Lung (tissue), 12 donors: ENCODE measurements around the gene KLHL9. TPM values are rescaled to one million over a fixed set of nuclear protein-coding genes. Genes with fewer than 3 reads are reported as not detected.

ENCODE experiments used
- ATAC-seq: fragments of 200-7000 bp; cut with Tn5 transposase; one replicate; pipeline ENCODE4 v1.9.1; 2020; ENCODE audit warnings: moderate number of reproducible peaks; ENCODE audit not compliant: insufficient read depth, low FRiP score
- DNase-seq, 3 donors: peaks; one replicate each; pipeline ENCODE4 v3.0.0-alpha.2; 2013 to 2017
- H3K27ac ChIP-seq, 2 donors: one replicate each; pipeline ENCODE4 v1.5.1; 2013; ENCODE audit warnings: mild to moderate bottlenecking in 2 of 2, moderate library complexity in 2 of 2, control low read depth in 1 of 2, inconsistent platforms in 1 of 2, low read depth in 1 of 2, low read length in 1 of 2
- H3K27me3 ChIP-seq, 3 donors: one replicate each; pipeline ENCODE4 v1.5.1; 2013; ENCODE audit warnings: low read length in 2 of 3; ENCODE audit not compliant: control insufficient read depth in 3 of 3, insufficient read depth in 3 of 3
- H3K36me3 ChIP-seq, 4 donors: one replicate each; pipeline ENCODE4 v1.5.1; 2013; ENCODE audit warnings: low read length in 4 of 4, mild to moderate bottlenecking in 1 of 4, moderate library complexity in 1 of 4; ENCODE audit not compliant: control insufficient read depth in 4 of 4, insufficient read depth in 4 of 4
- H3K4me1 ChIP-seq, 5 donors: one replicate each; pipeline ENCODE4 v1.5.1; 2013; ENCODE audit warnings: low read length in 5 of 5, mild to moderate bottlenecking in 2 of 5, moderate library complexity in 1 of 5; ENCODE audit not compliant: control insufficient read depth in 5 of 5, insufficient read depth in 5 of 5
- H3K4me3 ChIP-seq: one replicate; pipeline ENCODE4 v1.5.1; 2013; ENCODE audit warnings: mild to moderate bottlenecking, control low read depth, moderate library complexity
- H3K9ac ChIP-seq, 2 donors: one replicate each; pipeline ENCODE4 v1.5.1; 2013; ENCODE audit warnings: low read length in 2 of 2, control low read depth in 1 of 2; ENCODE audit not compliant: insufficient read depth in 1 of 2
- H3K9me3 ChIP-seq, 4 donors: one replicate each; pipeline ENCODE4 v1.5.1; 2013; ENCODE audit warnings: low read length in 3 of 4, mild to moderate bottlenecking in 1 of 4, moderate library complexity in 1 of 4; ENCODE audit not compliant: control insufficient read depth in 4 of 4, insufficient read depth in 3 of 4
- WGBS, 2 donors: extraction: QIAGEN DNeasy Blood & Tissue Kit; methylation state at CpG; one replicate each; pipeline ENCODE4 v1.1.7; 2013; 5-methylcytosine and 5-hydroxymethylcytosine counted together
- polyA plus RNA-seq, 2 donors: library from polyadenylated mRNA; stranded (reverse); fragments of 200-250 nt; gene quantifications; one replicate each; pipeline ENCODE4 v1.2.1, GENCODE V29; 2013
- total RNA-seq, 2 donors: library from RNA; depleted of rRNA in 1 of 2; stranded (reverse); fragments of >200 nt in 1 of 2; gene quantifications; one replicate each; pipeline ENCODE4 v1.2.1, GENCODE V29; 2014 to 2021
- TF ChIP-seq, protein P1 (sequence below): IDR thresholded peaks from 2 replicates; pipeline ENCODE4 v1.5.1; 2012; ENCODE audit warnings: mild to moderate bottlenecking; ENCODE audit errors: control extremely low read depth, extremely low read depth
- donor health status: control.
- donor health status: control.
- donor health status: Bipolar disorder and iron deficiency.
- donor health status: healthy.
- donor health status: DM: yes; HTN: yes; CAD: no.

KLHL9 gene
- total and polyA plus RNA-seq, 4 donors, result 6.5 to 39.0 (median 15.7) TPM

DNA sequence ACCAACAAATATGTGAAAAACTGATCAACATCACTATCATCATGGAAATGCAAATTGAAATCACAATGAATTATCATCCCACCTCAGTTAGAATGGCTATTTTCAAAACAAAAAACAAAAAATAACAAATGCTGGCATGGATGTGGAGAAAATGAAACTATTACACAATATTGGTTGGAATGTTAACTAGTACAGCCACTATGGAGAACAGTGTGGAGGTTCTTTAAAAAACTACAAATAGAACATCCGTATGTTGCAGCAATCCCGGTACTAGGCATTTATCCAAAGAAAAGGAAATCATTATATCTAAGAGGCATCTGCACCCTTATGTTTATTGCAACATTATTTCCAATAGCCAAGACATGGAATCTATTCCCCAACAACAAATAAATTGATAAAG lies 21.1 kb downstream of the KLHL9 start:
- TF ChIP-seq, protein P1, sequence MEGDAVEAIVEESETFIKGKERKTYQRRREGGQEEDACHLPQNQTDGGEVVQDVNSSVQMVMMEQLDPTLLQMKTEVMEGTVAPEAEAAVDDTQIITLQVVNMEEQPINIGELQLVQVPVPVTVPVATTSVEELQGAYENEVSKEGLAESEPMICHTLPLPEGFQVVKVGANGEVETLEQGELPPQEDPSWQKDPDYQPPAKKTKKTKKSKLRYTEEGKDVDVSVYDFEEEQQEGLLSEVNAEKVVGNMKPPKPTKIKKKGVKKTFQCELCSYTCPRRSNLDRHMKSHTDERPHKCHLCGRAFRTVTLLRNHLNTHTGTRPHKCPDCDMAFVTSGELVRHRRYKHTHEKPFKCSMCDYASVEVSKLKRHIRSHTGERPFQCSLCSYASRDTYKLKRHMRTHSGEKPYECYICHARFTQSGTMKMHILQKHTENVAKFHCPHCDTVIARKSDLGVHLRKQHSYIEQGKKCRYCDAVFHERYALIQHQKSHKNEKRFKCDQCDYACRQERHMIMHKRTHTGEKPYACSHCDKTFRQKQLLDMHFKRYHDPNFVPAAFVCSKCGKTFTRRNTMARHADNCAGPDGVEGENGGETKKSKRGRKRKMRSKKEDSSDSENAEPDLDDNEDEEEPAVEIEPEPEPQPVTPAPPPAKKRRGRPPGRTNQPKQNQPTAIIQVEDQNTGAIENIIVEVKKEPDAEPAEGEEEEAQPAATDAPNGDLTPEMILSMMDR, result no peak
- DNase-seq (no peak), ATAC-seq (no peak)
- no peaks in the 10 kb centered on the region for H3K9me3 ChIP-seq
- 76 to 83% methylated on average over 2 of the region's 2 CpGs for WGBS, 2 donors
- H3K27ac ChIP-seq, result no peak overlapping the region
- H3K9ac ChIP-seq, result no peak overlapping the region
- peaks cover 0 to 11% (median 0%) of the 10 kb centered on the region in 5 donors for H3K4me1 ChIP-seq
- no peak overlapping the region for H3K4me3 ChIP-seq
- H3K27me3 ChIP-seq, result peaks cover 0 to 3% (median 0%) of the 10 kb centered on the region in 3 donors
- H3K36me3 ChIP-seq, result no peaks in the 10 kb centered on the region

DNA sequence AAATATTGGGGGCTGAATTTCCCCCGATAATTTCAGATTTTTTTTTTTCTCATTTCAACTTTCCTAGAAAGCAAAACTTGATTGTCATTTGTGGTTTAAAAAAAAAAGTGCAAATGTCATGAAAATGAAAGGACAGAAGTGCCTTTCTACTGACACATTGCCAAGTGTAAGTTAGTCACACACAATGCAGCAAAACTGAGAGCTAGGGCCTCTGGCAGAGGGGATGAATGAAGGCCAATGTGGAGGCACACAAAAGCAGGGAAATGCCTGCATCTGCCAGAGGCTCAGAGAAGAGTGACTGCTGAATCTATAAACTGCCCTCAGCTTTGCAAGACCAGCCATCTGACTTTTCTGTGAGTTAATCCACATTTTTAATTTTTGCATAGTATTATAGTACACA lies 23.3 kb downstream of the KLHL9 start:
- Histone ChIP-seq H3K9ac (no peak overlapping the region), H3K9me3 (no peaks in the 10 kb centered on the region), H3K4me3 (no peak overlapping the region), H3K4me1 (peaks cover 0 to 11% (median 0%) of the 10 kb centered on the region in 5 donors), H3K27me3 (peaks cover 0 to 4% (median 0%) of the 10 kb centered on the region in 3 donors), H3K27ac (no peak overlapping the region), H3K36me3 (no peaks in the 10 kb centered on the region)
- WGBS, 2 donors, result 60 to 76% methylated on average over 1 of the region's 1 CpG
- TF ChIP-seq, protein P1, result no peak
- DNase-seq, result no peak
- ATAC-seq, result no peak

DNA sequence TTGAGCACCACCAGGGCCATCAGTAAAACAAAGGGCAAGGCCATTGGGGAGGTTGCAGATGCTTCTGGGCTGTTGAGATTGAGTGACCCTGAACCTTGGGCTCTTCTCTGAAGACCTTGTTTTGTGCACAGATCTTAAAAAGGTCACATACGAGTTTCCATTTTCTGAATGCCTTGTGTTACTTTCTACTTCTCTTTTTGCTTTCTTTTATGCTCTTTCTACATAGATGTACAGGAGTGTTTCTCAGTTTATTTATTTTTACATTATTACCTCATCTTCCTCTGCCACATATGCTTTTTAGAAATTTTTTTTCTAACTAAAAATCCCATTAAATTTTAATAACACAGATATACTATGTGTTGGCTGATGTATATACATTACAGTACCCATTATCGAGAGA lies 30.0 kb downstream of the KLHL9 start, which contains the start of gene IFNA5:
Gene IFNA5, minus strand, starts transcription at position 101 of the 400 bp plus-strand sequence. Its CDS starts 57 bp downstream, at position 44.
- Histone ChIP-seq H3K36me3 (no peaks in the 10 kb centered on the region), H3K27ac (no peak within 1 kb of the TSS), H3K27me3 (peaks cover 0 to 4% (median 0%) of the 10 kb centered on the region in 3 donors), H3K4me1 (no peaks in the 10 kb centered on the region), H3K9me3 (no peaks in the 10 kb centered on the region), H3K4me3 (no peak within 1 kb of the TSS), H3K9ac (no peak within 1 kb of the TSS)
- 77 to 89% methylated on average over 2 of the region's 2 CpGs for WGBS, 2 donors
- TF ChIP-seq, protein P1, result no peak
- DNase-seq, result no peak
- no peak for ATAC-seq

DNA sequence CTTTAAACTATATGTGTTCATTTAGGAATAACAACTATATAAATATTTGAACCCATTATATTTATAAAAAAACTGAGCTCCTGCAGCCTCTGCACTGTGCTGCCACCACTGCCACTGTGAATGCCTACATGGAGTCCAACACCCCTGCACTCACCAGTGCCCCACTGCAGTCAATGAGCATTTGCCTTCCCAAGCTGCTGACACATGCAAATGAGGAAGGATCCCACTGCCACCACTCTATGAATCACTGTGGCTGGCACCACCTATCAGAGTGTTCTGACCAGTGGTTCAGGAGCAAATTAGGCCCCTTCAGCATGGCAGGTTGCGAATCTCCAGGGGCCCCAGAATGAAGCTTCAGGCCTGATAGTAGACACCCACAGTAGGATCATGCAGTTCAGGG lies 39.2 kb downstream of the KLHL9 start:
- Histone ChIP-seq H3K4me1 (no peaks in the 10 kb centered on the region), H3K27ac (no peak overlapping the region), H3K27me3 (no peaks in the 10 kb centered on the region), H3K36me3 (no peaks in the 10 kb centered on the region), H3K9ac (no peak overlapping the region), H3K9me3 (no peaks in the 10 kb centered on the region), H3K4me3 (no peak overlapping the region)
- DNase-seq (no peak), ATAC-seq (no peak)
- TF ChIP-seq, protein P1, result no peak
- 88 to 95% methylated on average over 1 of the region's 1 CpG for WGBS, 2 donors
